ENCODE results near the gene SRGAP2C. TPM values are rescaled to one million over a fixed set of nuclear protein-coding genes. Genes with fewer than 3 reads are reported as not detected.
"Not testable (repeated sequence)": the region's sequence is repeated elsewhere in the genome, so short reads cannot be mapped to it uniquely, and the experiment has no call there.

Gene SRGAP2C
- total RNA-seq, 1 donor from 2014 or later = 4.9 TPM

- DNase-seq (ENCODE audit: low spot score) = not testable (repeated sequence)
- peak; percentile 33 for ATAC-seq
These were observed 86.5 kb downstream of the SRGAP2C start for GRCh38 chr1:121271143-121271715.

- not testable (repeated sequence) for DNase-seq (ENCODE audit: low spot score); ATAC-seq
These were observed 90.7 kb downstream of the SRGAP2C start for GRCh38 chr1:121275435-121275834.

- not testable (repeated sequence) for DNase-seq (ENCODE audit: low spot score); ATAC-seq
These were observed 93.4 kb downstream of the SRGAP2C start for GRCh38 chr1:121278202-121278601.

DNA sequence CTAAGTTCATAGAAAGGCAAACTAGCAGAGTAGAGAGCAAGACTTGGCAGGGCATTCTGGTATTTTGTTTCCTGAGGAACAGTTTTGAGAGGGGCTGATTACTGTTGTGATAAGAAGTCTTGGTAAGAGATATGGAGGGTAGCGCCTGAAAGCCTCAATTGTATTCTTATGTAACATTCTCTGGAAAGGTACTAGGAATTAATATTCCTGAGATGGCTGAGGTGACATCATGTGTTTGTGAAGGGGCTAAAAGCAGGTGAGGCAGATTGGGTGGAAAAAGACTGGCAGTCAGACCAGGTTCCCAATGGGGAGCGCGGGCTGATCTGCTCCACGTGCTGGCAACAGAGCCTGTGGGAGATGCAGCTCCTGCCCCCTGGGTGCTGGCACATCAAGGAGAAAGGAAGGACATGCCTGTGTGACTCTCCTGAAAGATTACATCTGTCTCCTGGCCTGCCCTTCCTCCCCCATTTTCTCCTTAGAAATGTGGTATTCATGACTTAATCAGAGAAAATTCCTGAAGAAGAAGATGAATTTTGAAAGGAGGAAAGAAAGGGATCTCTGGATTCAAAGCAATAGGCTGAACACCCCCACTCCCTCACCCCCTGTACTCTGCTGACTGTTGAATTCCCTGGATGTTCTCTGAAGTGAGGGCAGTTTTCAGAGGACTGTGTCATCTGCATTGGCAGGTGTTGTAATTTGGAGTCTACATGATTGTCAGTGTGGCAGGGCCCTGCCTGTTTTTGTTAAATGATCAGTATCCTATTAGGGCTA is 94.2 kb downstream of the SRGAP2C start:
- not testable (repeated sequence) for DNase-seq (ENCODE audit: low spot score); ATAC-seq

- ATAC-seq; DNase-seq (ENCODE audit: low spot score): not testable (repeated sequence)
These were observed 94.7 kb downstream of the SRGAP2C start for GRCh38 chr1:121279548-121279898.

DNA sequence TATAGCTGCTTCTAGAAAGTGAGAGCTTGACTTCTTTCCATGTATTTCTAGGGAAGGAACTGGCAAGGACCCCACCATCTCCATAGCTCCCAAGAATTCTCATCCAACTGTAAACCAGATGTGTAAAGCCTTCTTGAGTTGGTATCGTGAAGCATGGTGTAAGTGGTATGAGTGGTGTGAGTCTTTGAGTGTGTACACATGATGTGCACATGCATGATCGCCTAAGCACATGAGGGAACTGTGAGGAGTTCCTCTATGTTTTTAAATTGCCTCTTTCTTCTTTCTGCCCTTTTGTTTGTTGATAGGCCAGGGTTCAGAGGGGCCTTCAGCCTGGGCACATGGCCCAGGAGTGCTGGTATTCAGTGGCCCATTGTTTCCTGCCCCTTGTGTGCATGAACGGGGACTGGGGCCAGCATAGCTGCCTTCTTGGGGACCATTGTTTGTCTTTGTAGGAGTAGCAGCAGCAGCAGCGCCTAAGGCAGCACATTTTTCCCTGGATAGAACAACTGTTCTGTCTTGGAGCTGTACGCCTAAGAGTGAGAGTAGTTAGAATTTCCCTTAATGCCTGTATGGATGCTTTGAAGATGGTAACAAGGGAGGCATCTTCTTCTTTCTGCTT is 96.0 kb downstream of the SRGAP2C start:
- ATAC-seq; DNase-seq (ENCODE audit: low spot score): not testable (repeated sequence)

DNA sequence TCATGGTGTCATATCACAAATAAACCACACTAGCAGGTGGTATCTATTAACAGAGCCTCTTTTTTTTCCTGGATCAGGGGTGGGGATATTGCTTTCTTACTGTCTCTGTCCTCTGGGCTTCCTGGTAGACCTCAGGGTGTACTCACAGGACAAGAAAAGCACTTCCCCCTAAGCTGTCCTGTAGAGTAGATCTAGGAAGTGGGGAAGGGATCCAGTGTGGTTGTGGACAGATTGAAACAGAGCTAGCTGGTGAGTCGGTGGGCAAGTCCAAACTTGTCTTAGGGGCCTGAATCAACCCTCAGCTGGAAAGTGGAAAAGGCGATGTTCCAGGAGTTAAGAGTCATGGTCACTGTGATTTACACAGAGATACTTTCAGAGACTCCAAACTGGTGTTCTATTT is 96.7 kb downstream of the SRGAP2C start:
- not testable (repeated sequence) for DNase-seq (ENCODE audit: low spot score)
- peak; percentile 21 for ATAC-seq

- not testable (repeated sequence) for DNase-seq (ENCODE audit: low spot score); ATAC-seq
These were observed 98.9 kb downstream of the SRGAP2C start for GRCh38 chr1:121283587-121284180.

DNA sequence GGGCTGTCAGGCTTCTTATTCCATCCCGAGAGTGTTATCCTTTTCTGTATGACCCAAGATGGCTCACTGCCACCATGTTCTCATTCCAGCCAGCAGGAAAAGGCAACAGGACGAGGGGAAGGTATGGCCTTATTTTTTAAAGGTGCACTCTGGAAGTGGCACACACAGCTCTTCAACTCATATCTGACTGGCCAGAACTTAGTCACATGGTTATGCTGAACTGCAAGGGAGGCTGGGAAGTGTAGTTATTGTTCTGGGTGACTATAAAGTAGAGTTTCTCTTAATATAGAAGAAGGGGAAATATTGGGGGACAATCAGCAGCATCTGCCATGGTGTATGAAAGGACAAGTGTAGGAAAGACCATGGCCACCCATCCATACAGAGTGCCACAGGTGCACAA is 107.8 kb downstream of the SRGAP2C start:
- DNase-seq (ENCODE audit: low spot score); ATAC-seq: not testable (repeated sequence)

DNA sequence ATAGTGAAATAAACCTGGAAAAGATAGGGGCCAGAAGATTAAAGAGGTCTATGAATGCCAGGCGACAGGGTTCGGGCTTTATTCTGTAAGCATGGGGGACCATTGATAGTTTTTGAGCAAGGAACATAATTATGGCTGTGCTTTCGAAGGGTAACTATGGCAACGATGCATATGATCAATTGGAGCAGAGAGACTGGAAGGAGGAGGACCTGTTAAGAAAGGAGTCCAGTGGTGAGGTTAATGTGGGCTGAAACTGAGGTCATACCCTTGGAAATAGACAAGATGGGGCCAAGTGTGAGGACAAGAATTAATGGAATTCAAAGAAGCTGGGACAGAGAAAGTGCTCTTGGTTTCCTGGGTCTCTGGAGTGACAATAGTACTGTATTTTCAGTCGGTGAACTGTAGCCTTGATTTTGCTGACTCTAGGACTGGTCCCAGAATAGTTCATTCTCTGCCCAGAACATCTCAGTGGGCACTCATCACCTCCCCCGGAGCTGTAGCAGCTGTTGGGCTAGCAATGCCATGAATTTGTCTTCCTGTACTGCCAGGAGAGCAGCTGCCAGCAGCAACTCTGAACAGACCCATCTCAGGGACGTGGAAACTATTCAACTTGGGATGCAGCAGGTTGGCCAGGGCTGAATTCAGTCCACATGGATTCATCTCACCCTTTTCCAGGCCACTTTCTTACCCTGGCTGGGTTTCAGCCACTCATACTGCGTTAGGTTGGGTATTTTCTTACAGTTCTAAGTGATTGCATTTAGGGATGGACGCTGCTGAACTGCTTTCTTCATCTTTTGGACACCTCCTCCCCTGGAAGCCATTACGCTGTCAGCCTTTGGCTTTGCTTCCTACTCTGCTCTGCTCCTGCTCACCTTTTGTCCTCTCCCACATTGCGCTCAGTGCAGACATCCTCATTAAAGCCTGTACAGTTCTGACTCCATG is 108.8 kb downstream of the SRGAP2C start:
- DNase-seq (ENCODE audit: low spot score); ATAC-seq: not testable (repeated sequence)

DNA sequence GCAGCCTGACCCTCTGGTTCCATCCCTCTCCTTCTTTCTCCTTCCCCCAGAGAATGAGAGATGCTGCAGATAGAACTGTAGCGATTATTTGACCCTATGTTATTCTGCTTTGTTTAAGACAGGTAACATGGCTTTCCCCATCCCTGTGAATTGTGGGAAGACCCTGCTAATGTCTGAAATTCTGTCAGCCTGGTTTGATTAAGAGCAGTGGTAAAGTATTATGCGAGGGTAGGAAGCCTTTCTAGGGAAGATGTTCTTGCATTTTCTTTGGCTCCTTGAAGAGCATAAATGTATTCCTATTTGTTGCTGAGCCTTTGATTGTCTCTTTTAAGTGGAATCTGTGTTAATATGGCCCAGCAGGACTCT is 109.4 kb downstream of the SRGAP2C start:
- DNase-seq (ENCODE audit: low spot score); ATAC-seq: not testable (repeated sequence)

- not testable (repeated sequence) for DNase-seq (ENCODE audit: low spot score); ATAC-seq
These were observed 111.8 kb downstream of the SRGAP2C start for GRCh38 chr1:121296563-121296962.

DNA sequence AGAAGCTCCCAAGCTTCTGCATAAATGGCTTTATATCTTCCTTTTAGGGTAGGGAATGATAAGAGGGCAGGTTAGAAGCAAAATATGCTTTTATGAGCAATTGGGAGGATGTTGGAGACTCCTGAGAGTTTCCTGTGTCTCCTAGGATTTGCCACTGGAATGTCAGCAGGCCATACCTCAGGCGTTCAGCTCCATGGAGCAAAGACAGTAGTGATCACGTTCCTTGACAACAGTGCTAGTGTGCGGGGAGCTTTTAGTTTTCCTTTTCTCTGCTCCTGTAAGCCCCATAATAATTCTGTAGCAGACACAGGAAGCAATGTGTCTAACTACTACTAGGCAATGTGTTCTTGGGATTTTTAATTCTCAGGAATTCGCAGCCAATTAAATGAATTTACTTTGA is 113.8 kb downstream of the SRGAP2C start:
- DNase-seq (ENCODE audit: low spot score); ATAC-seq: not testable (repeated sequence)

DNA sequence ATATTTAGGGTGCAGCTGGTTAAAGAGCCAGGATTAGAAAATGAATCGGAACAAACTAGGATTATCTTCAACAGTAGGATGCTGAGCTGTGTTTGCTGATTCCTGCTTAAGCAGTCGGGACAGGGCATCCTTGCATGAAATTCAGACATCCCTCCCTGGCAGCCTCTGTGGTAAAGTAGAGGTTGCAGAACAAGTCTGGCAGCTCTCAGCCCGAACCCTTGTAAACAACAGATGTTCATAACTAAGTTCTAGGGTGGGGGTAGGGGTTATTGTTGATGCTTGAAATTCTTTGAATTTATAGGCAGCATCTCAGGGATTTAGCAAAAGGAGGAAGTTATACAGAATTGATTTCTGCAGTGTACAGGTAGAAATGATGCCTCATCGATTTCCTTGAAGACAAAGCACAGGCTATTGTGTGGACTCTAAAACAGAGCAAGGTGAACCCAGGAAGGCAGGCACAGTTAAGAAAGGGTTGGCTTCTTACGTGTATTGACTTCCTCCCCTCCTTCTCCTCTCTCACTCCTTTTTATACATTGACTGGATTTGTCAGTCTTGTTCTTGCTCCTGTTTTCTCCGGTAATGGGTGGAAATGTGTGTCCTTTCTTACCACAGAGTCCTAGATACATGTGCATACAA is 114.9 kb downstream of the SRGAP2C start:
- not testable (repeated sequence) for DNase-seq (ENCODE audit: low spot score); ATAC-seq

DNA sequence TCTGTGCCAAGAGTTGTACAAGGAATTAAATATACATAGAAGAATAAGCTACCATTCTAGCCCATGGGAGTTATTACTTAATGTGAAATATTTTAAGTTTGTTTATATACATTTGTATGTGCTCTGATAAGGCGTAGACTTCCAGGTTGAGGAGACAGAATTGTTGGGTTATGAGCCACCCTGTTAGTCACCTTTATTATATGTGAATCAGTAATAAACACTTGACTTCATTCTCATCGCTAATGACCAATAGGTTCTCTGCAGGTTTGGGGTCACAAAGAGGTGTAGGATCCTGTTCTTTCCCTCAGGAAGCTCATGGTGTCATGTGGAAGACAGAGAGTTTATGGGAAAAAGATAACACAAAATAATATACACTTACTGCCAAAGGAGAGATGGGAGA is 117.1 kb downstream of the SRGAP2C start:
- not testable (repeated sequence) for ATAC-seq

GRCh38 chr1:121307759-121308158 is 123.0 kb downstream of the SRGAP2C start:
- not testable (repeated sequence) for DNase-seq (ENCODE audit: low spot score); ATAC-seq

More for the DNA sequence above, 117.1 kb downstream of the SRGAP2C start:
- not testable (repeated sequence) for DNase-seq (ENCODE audit: low spot score)

DNA sequence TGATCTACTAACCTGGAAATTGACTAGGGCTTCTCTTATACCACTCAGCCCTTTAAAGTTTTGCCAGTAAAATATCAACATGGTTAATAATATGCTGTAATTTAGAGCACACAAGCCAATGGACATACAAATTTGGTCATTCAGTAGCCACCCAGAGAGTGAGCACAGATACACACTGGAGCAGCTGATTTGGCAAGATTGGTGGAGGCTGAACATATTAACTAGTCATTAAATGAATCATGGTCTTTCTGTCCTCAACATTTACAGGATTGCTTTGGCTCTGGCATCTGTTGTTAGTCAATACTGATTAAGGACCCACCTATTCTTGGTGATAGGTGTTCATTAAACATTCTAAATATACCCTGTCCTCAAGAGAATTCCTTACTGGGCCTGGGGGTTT is 130.7 kb downstream of the SRGAP2C start:
- not testable (repeated sequence) for DNase-seq (ENCODE audit: low spot score); ATAC-seq

GRCh38 chr1:121316081-121316480 is 131.3 kb downstream of the SRGAP2C start:
- peak; percentile 59 for ATAC-seq

More at GRCh38 chr1:121316081-121316480, 131.3 kb downstream of the SRGAP2C start:
- DNase-seq (ENCODE audit: low spot score) = not testable (repeated sequence)
